Cardiac fibroblast (primary cell): ENCODE data around the gene KRT7.

Source experiments
- DNase-seq, 2 donors: peaks; one replicate each; pipeline versions ENCODE4 v3.0.0 to v3.0.0-alpha.2; 2010; ENCODE audit warnings: low read depth in 2 of 2
- H3K4me3 ChIP-seq, 2 donors: replicated peaks in 1 of 2; 1 replicate in 1 of 2; 2 replicates in 1 of 2; pipeline ENCODE4 v1.5.1; 2011; ENCODE audit warnings: low read depth in 2 of 2, low read length in 2 of 2, mild to moderate bottlenecking in 2 of 2, moderate library complexity in 1 of 2
- TF ChIP-seq, protein P1 (sequence below): IDR thresholded peaks from one replicate; pipeline ENCODE4 v1.5.1; 2011; ENCODE audit warnings: low read depth, mild to moderate bottlenecking, low read length, inconsistent platforms

The KRT7 gene

DNA sequence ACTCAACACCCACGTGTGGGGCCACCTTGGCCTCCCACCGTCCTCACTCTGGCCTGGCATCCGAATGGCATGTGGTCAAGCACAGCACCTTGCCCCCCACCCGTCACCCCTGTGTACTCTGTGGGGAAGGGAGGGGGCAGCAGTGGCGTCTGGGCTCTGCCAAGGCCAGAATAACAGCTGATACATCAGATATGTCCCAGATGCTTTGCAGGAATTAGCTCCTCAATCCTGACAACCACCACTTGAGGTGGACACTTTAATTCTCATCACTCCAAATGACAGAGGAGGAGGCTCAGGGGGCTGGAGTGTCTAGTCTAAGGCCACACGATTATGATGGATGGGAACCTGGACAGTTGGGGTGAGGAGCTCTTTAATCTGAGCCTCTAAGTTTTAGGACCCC is 39.5 kb upstream of the KRT7 start:
- no peak overlapping the region for H3K4me3 ChIP-seq
- TF ChIP-seq, protein P1, sequence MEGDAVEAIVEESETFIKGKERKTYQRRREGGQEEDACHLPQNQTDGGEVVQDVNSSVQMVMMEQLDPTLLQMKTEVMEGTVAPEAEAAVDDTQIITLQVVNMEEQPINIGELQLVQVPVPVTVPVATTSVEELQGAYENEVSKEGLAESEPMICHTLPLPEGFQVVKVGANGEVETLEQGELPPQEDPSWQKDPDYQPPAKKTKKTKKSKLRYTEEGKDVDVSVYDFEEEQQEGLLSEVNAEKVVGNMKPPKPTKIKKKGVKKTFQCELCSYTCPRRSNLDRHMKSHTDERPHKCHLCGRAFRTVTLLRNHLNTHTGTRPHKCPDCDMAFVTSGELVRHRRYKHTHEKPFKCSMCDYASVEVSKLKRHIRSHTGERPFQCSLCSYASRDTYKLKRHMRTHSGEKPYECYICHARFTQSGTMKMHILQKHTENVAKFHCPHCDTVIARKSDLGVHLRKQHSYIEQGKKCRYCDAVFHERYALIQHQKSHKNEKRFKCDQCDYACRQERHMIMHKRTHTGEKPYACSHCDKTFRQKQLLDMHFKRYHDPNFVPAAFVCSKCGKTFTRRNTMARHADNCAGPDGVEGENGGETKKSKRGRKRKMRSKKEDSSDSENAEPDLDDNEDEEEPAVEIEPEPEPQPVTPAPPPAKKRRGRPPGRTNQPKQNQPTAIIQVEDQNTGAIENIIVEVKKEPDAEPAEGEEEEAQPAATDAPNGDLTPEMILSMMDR = no peak
- no peak for DNase-seq

DNA sequence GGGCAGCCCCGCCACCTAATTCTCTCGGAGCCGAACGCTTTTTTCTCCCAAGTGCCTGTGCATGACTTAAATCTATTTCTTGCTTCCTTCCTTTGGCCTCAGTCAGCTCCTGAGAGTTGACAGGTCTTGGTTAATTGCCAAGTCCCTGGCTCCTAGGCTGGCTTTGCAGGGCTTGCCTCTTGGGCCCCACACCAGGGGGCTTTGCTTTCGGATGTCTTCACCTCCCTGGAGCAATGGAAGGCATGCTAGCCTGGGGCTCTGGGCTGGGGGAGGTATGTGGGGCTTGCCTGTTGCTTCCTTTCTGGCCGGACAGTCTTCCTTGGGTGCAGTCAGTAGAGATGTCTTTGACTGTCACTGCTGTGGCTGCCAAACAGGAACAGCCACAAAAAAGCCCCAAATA is 39.1 kb upstream of the KRT7 start:
- TF ChIP-seq, protein P1 = no peak
- H3K4me3 ChIP-seq = no peak overlapping the region
- DNase-seq = peak; percentile 48 to 85

DNA sequence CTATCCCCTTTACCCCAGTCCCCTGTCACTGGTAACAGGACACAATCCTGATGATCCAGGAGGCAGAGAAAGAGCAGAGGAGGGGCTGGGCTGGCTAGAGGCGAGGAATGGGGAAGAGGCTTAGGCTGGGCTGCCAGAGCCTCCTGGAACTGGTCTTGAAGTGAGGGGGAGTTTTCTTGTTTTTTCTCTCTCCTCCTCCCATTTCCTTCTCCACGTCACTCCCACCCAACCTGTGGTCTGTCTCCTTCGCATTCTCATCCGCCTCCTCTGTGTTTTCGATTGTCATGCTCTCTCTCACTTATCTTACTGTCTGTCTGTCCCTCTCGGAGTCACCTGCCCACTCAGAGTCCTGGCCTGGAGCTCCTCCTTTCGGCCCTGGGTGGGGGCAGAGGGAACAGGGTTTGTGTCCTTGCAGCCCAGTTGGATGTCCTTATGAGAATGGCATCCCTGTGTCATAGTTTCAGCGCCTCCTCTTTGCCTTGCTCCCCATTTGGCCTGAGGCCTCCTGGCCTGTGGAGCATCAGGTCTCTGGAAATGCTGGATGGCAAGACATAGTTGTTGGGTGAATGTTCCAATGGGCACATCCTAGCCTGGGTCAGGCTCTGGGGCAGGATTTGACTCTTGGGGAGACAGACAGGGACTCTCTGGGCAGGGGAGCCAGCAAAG is 37.8 kb upstream of the KRT7 start:
- TF ChIP-seq, protein P1 = no peak
- no peak overlapping the region for H3K4me3 ChIP-seq
- DNase-seq = peak; percentile 69 to 83

DNA sequence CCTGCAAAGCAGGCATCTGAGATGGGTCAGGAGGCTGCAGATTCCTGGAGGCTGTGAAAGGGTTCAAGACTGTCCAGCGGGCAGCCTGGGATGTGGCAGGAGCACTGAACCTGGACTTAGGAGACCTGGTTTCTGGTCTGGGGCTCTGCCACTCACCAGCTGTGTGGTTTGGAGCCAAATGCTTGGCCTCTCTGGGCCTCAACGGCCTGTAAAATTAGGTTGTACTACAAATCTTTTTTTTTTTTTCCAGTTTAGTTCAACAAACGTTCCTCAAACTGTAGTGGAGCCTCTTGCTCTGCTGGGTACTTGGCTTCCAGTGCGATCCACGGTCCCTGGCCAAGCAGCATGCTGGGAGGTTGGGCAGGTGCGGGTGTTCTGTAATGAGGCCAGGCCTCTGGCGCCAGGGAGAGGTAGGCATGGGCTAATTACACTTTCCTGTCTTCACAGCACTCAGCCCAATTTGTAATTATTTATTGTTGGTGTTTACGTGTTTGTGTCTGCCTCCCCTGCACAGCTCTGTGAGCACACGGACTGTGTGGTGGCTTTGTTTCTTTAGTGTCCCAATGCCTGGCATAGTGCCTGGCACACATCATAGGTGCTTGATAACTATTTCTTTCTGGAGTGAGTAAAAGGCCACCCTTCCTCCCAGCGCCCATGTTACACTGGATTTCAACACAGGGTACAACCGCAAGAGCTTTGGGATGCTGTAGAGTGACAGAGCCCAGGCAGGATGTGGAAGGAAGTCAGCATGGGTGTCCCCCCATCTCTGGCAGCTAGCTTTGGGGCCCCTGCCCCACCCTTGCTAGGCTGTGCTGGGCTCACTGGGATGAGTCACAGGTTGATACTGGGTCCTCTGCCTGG is 35.4 kb upstream of the KRT7 start:
- peak; percentile 31 to 54 for DNase-seq
- H3K4me3 ChIP-seq = no peak overlapping the region
- TF ChIP-seq, protein P1 = no peak

DNA sequence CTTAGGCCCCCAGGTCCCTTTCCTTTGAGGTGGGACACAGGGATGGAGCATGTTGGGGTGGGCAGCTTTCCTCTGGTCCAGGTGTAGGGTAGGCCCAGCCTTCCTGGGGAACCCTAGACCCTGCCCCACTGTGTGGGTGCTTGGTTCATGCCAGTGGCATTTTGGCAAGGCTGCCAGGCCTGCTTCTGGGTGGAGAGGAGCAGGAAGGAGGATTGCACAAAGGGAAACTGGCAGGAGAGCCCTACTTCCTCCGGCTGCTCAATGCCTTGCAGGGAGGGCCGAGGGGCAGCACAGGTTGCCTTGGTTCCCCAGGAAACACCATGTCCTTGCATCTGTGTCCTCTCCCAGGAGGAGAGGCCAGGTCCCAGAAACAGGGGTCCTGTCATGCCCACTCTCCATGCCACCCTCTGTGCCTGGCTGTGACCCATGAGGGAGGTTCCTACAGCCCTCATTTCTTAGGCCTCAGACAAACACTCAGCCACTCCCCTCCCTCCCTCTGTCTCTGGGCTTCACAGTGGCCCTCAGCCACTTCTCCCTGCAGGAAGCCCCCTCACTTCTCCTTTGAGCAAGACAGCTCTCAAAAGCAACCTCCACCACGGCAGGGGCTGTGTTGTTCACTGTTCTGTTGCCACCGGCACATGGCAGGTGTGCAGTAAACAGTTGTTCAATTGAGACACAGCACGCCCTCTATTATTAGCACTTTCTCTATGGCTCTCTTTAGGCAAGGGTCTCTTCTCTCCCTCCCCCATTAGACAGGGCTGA is 34.4 kb upstream of the KRT7 start:
- TF ChIP-seq, protein P1 = no peak
- peak in 1 of 2 donors; percentile 47 for DNase-seq
- H3K4me3 ChIP-seq = no peak overlapping the region

DNA sequence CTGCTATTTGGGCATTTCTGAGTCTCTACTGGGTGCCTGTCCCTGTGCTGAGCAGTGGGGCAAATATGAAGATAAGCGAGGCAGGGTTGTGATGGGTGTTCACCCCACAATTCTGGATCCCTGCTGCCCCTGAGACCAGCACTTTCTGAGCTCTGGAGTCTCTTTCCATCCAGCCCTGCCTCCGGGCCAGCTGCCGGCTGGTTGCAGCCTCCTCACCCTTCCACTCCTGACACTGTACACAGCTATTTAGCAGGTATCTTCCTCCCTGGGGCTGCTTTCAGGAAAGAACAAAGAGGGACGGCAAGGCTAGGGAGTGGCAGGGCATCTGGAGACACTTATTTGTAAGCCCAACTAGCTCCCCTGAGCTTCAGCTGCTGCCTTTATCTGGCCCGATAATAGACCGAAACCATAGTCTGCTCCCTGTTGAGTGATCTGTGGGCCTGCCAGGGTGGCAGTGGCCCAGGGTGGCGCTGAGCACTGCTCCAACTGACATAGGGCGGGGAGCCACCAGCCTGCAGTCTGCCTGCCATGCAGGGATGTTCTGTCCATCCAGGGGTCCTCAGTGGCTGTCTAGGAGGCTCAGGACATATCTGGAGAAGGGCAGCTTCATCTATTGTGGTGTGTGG is 33.6 kb upstream of the KRT7 start:
- no peak overlapping the region for H3K4me3 ChIP-seq
- TF ChIP-seq, protein P1 = no peak
- no peak for DNase-seq
